Lower lobe of right lung (tissue), 2 donors: Measurements from ENCODE around the gene PPP2R5C. TPM values are rescaled to one million over a fixed set of nuclear protein-coding genes. Genes with fewer than 3 reads are reported as not detected.
"Not testable (repeated sequence)": the region's sequence is repeated elsewhere in the genome, so short reads cannot be mapped to it uniquely, and the experiment has no call there.

Experiments
- ATAC-seq, 2 donors: fragments of 200-7000 bp; cut with Tn5 transposase; one replicate each; pipeline ENCODE4 v1.9.1; 2020 to 2022; ENCODE audit warnings: mild to moderate bottlenecking in 2 of 2, moderate library complexity in 2 of 2
- DNase-seq: peaks from one replicate; pipeline ENCODE4 v3.0.0-alpha.2; 2020
- H3K27ac ChIP-seq: fragments of 200-600 bp; one replicate; pipeline ENCODE4 v1.8.0; 2022
- H3K27me3 ChIP-seq: fragments of 200-600 bp; one replicate; pipeline ENCODE4 v1.8.0; 2022; ENCODE audit warnings: low read depth
- H3K36me3 ChIP-seq: fragments of 200-600 bp; one replicate; pipeline ENCODE4 v1.8.0; 2022; ENCODE audit warnings: mild to moderate bottlenecking
- H3K4me1 ChIP-seq: fragments of 200-600 bp; one replicate; pipeline ENCODE4 v1.8.0; 2022
- H3K4me3 ChIP-seq: fragments of 200-600 bp; one replicate; pipeline ENCODE4 v1.8.0; 2022; ENCODE audit warnings: mild to moderate bottlenecking
- H3K9me3 ChIP-seq: fragments of 200-600 bp; one replicate; pipeline ENCODE4 v1.8.0; 2022
- CTCF ChIP-seq: fragments of 200-600 bp; IDR thresholded peaks from one replicate; pipeline ENCODE4 v1.8.0; 2022; ENCODE audit warnings: antibody characterized with exemption, mild to moderate bottlenecking
- intact Hi-C: fragments of 100-400 bp; cut with DNase I; formaldehyde crosslinking; loops from one replicate; pipeline ENCODE4 v1.11.0; 2022
- total RNA-seq: library from RNA; stranded (reverse); fragmentation: NEBNext Ultra II Directional; extraction: Animal tissue kit (Norgen Biotek cat#: 25700); gene quantifications from one replicate; pipeline ENCODE4 v1.2.1, GENCODE V29; 2021
- donor health status: DM: no; HTN: yes; CAD: no; lungs with severe emphysema.

PPP2R5C gene
- total RNA-seq, 1 donor from 2014 or later: 160 TPM

GRCh38 chr14:101739446-101740141 is 21.9 kb upstream of the PPP2R5C start:
- no peaks in the 10 kb centered on the region for H3K27me3 ChIP-seq
- H3K36me3 ChIP-seq: no peaks in the 10 kb centered on the region
- no peak for TF ChIP-seq CTCF
- peaks cover 10% of the 10 kb centered on the region for H3K9me3 ChIP-seq
- no peak overlapping the region for H3K27ac ChIP-seq
- DNase-seq (no peak), ATAC-seq (peak in 1 of 2 donors; percentile 40)
- peaks cover 9% of the 10 kb centered on the region for H3K4me1 ChIP-seq
- H3K4me3 ChIP-seq: no peak overlapping the region
- intact Hi-C loops: no loop called here

GRCh38 chr14:101740981-101741380 is 20.5 kb upstream of the PPP2R5C start:
- TF ChIP-seq CTCF: no peak
- no peak overlapping the region for H3K4me3 ChIP-seq
- intact Hi-C loops: no loop called here
- H3K36me3 ChIP-seq: no peaks in the 10 kb centered on the region
- peaks cover 9% of the 10 kb centered on the region for H3K4me1 ChIP-seq
- DNase-seq: no peak
- H3K9me3 ChIP-seq: peaks cover 10% of the 10 kb centered on the region
- H3K27ac ChIP-seq: no peak overlapping the region
- ATAC-seq: no peak
- no peaks in the 10 kb centered on the region for H3K27me3 ChIP-seq

- H3K36me3 ChIP-seq: no peaks in the 10 kb centered on the region
- intact Hi-C loops: no loop called here
- no peak for ATAC-seq
- peaks cover 10% of the 10 kb centered on the region for H3K9me3 ChIP-seq
- H3K27me3 ChIP-seq: no peaks in the 10 kb centered on the region
- H3K4me1 ChIP-seq: peaks cover 9% of the 10 kb centered on the region
- DNase-seq: no peak
- no peak overlapping the region for H3K27ac ChIP-seq
- no peak overlapping the region for H3K4me3 ChIP-seq
- no peak for TF ChIP-seq CTCF
These were observed 17.8 kb upstream of the PPP2R5C start for GRCh38 chr14:101743701-101744100.

- H3K27ac ChIP-seq, H3K4me1 ChIP-seq, H3K27me3 ChIP-seq, H3K9me3 ChIP-seq, H3K4me3 ChIP-seq, intact Hi-C loops, H3K36me3 ChIP-seq, ATAC-seq, DNase-seq: not testable (repeated sequence)
These were observed 17.1 kb upstream of the PPP2R5C start for GRCh38 chr14:101744382-101744781.

GRCh38 chr14:101749756-101750155 is 11.8 kb upstream of the PPP2R5C start:
- H3K27me3 ChIP-seq, H3K9me3 ChIP-seq, H3K4me3 ChIP-seq, H3K36me3 ChIP-seq, DNase-seq, intact Hi-C loops, H3K4me1 ChIP-seq, ATAC-seq, H3K27ac ChIP-seq: not testable (repeated sequence)

GRCh38 chr14:101754893-101755292 is 6.6 kb upstream of the PPP2R5C start:
- intact Hi-C loops: no loop called here
- Histone ChIP-seq H3K4me1 (peaks cover 3% of the 10 kb centered on the region), H3K36me3 (no peaks in the 10 kb centered on the region), H3K27me3 (peaks cover 3% of the 10 kb centered on the region), H3K4me3 (no peak overlapping the region), H3K27ac (no peak overlapping the region), H3K9me3 (no peaks in the 10 kb centered on the region)
- no peak for TF ChIP-seq CTCF
- DNase-seq: no peak
- no peak for ATAC-seq
